Small intestine (tissue), 7 donors: Measurements from ENCODE around the gene IL3. TPM values are rescaled to one million over a fixed set of nuclear protein-coding genes. Genes with fewer than 3 reads are reported as not detected.

Experiments
- DNase-seq, 2 donors: peaks; one replicate each; pipeline versions ENCODE4 v3.0.0 to v3.0.0-alpha.2; 2013
- FAIRE-seq: peaks from 2 replicates; lab custom pipeline; 2012; peaks lifted over from hg19 to GRCh38; lab: Jason Lieb, UNC
- H3K27ac ChIP-seq, 3 donors: one replicate each; pipeline ENCODE4 v1.5.1; 2013; ENCODE audit warnings: low read length in 2 of 3, mild to moderate bottlenecking in 2 of 3, control low read depth in 1 of 3, inconsistent platforms in 1 of 3, low read depth in 1 of 3, moderate library complexity in 1 of 3
- H3K27me3 ChIP-seq, 3 donors: one replicate each; pipeline ENCODE4 v1.6.1; 2013; ENCODE audit warnings: low read length in 3 of 3, inconsistent platforms in 1 of 3; ENCODE audit not compliant: control insufficient read depth in 3 of 3, insufficient read depth in 3 of 3
- H3K36me3 ChIP-seq, 3 donors: one replicate each; pipeline ENCODE4 v1.6.1; 2013; ENCODE audit warnings: low read length in 3 of 3, inconsistent platforms in 1 of 3, low read depth in 1 of 3, mild to moderate bottlenecking in 1 of 3, moderate library complexity in 1 of 3; ENCODE audit not compliant: control insufficient read depth in 3 of 3, insufficient read depth in 2 of 3
- H3K4me1 ChIP-seq, 3 donors: one replicate each; pipeline ENCODE4 v1.6.1; 2013; ENCODE audit warnings: low read length in 2 of 3, inconsistent platforms in 1 of 3, low read depth in 1 of 3, mild to moderate bottlenecking in 1 of 3, moderate library complexity in 1 of 3; ENCODE audit not compliant: control insufficient read depth in 3 of 3, insufficient read depth in 2 of 3
- H3K4me3 ChIP-seq, 3 donors: one replicate each; pipeline ENCODE4 v1.5.1; 2013; ENCODE audit warnings: low read length in 3 of 3, control low read depth in 1 of 3, inconsistent platforms in 1 of 3, low read depth in 1 of 3, mild to moderate bottlenecking in 1 of 3, moderate library complexity in 1 of 3
- H3K9me3 ChIP-seq, 2 donors: one replicate each; pipeline ENCODE4 v1.6.1; 2013; ENCODE audit warnings: low read depth in 1 of 2, low read length in 1 of 2; ENCODE audit not compliant: control insufficient read depth in 2 of 2, insufficient read depth in 1 of 2
- WGBS, 3 donors: extraction: QIAGEN DNeasy Blood & Tissue Kit; methylation state at CpG; one replicate each; pipeline ENCODE4 v1.1.7; 2013; 5-methylcytosine and 5-hydroxymethylcytosine counted together
- polyA plus RNA-seq, 4 donors: library from polyadenylated mRNA; stranded (reverse) in 3 of 4; unstranded in 1 of 4; fragments of 200-250 nt in 3 of 4; fragments of 120-200 nt in 1 of 4; gene quantifications; one replicate each; pipeline versions ENCODE4 v1.2.1 to v1.2.3, GENCODE V29; 2013
- donor health status: healthy with polysubstance abuse.
- donor health status: control.
- donor health status: control.
- donor health status: Bipolar disorder and iron deficiency.
- donor health status: healthy.

The IL3 gene
- polyA plus RNA-seq, 4 donors: not detected

- Histone ChIP-seq H3K4me1 (peaks cover 0 to 4% (median 0%) of the 10 kb centered on the region in 3 donors), H3K27me3 (no peaks in the 10 kb centered on the region), H3K27ac (no peak overlapping the region), H3K36me3 (no peaks in the 10 kb centered on the region), H3K9me3 (no peaks in the 10 kb centered on the region), H3K4me3 (no peak overlapping the region)
- no peak for DNase-seq
- 67 to 90% (median 74%) methylated on average over 4 of the region's 4 CpGs for whole genome bisulfite sequencing, 3 donors
- FAIRE-seq: no peak
Measured at GRCh38 chr5:132083071-132083678, 22.7 kb downstream of the IL3 start.

- 77 to 94% (median 89%) methylated on average over 4 of the region's 4 CpGs for WGBS, 3 donors
- Histone ChIP-seq H3K36me3 (no peaks in the 10 kb centered on the region), H3K27ac (no peak overlapping the region), H3K4me1 (peaks cover 0 to 4% (median 0%) of the 10 kb centered on the region in 3 donors), H3K27me3 (no peaks in the 10 kb centered on the region), H3K4me3 (no peak overlapping the region), H3K9me3 (no peaks in the 10 kb centered on the region)
- FAIRE-seq (no peak), DNase-seq (no peak)
Measured at GRCh38 chr5:132085686-132086085, 25.2 kb downstream of the IL3 start.

GRCh38 chr5:132086277-132086794 is 25.9 kb downstream of the IL3 start:
- Histone ChIP-seq H3K36me3 (no peaks in the 10 kb centered on the region), H3K27me3 (no peaks in the 10 kb centered on the region), H3K27ac (peak overlapping the region in 1 of 3 donors; percentile 45), H3K4me3 (no peak overlapping the region), H3K4me1 (peaks cover 0 to 4% (median 0%) of the 10 kb centered on the region in 3 donors), H3K9me3 (no peaks in the 10 kb centered on the region)
- DNase-seq (peak in 1 of 2 donors; percentile 12), FAIRE-seq (no peak)
- WGBS, 3 donors: 29 to 44% (median 43%) methylated on average over 2 of the region's 2 CpGs

GRCh38 chr5:132087176-132087575 is 26.7 kb downstream of the IL3 start:
- WGBS, 3 donors: 90 to 93% (median 92%) methylated on average over 6 of the region's 6 CpGs
- FAIRE-seq: no peak
- Histone ChIP-seq H3K27ac (no peak overlapping the region), H3K27me3 (no peaks in the 10 kb centered on the region), H3K4me1 (peaks cover 0 to 4% (median 0%) of the 10 kb centered on the region in 3 donors), H3K4me3 (no peak overlapping the region), H3K36me3 (no peaks in the 10 kb centered on the region), H3K9me3 (no peaks in the 10 kb centered on the region)
- DNase-seq: no peak

GRCh38 chr5:132087661-132088060 is 27.2 kb downstream of the IL3 start:
- no peak for FAIRE-seq
- H3K4me3 ChIP-seq: no peak overlapping the region
- no peaks in the 10 kb centered on the region for H3K36me3 ChIP-seq
- no peaks in the 10 kb centered on the region for H3K9me3 ChIP-seq
- H3K27me3 ChIP-seq: no peaks in the 10 kb centered on the region
- DNase-seq: no peak
- H3K4me1 ChIP-seq: peaks cover 0 to 4% (median 0%) of the 10 kb centered on the region in 3 donors
- WGBS, 3 donors: 73 to 82% (median 82%) methylated on average over 8 of the region's 8 CpGs
- no peak overlapping the region for H3K27ac ChIP-seq

- no peak overlapping the region for H3K27ac ChIP-seq
- peaks cover 0 to 4% (median 0%) of the 10 kb centered on the region in 3 donors for H3K4me1 ChIP-seq
- 95 to 100% (median 100%) methylated on average over 1 of the region's 1 CpG for WGBS, 3 donors
- no peak for FAIRE-seq
- no peak for DNase-seq
- H3K27me3 ChIP-seq: no peaks in the 10 kb centered on the region
- H3K4me3 ChIP-seq: no peak overlapping the region
- no peaks in the 10 kb centered on the region for H3K36me3 ChIP-seq
- H3K9me3 ChIP-seq: no peaks in the 10 kb centered on the region
Measured at GRCh38 chr5:132089363-132089762, 28.9 kb downstream of the IL3 start.

- no peak for DNase-seq
- Histone ChIP-seq H3K27ac (no peak overlapping the region), H3K9me3 (no peaks in the 10 kb centered on the region), H3K27me3 (no peaks in the 10 kb centered on the region), H3K4me1 (peaks cover 0 to 6% (median 0%) of the 10 kb centered on the region in 3 donors), H3K36me3 (no peaks in the 10 kb centered on the region), H3K4me3 (no peak overlapping the region)
- FAIRE-seq: no peak
Measured at GRCh38 chr5:132090107-132090506, 29.7 kb downstream of the IL3 start.

GRCh38 chr5:132093271-132093670 is 32.8 kb downstream of the IL3 start:
- Histone ChIP-seq H3K27me3 (no peaks in the 10 kb centered on the region), H3K9me3 (no peaks in the 10 kb centered on the region), H3K4me1 (peaks cover 0 to 3% (median 0%) of the 10 kb centered on the region in 3 donors), H3K27ac (no peak overlapping the region), H3K36me3 (no peaks in the 10 kb centered on the region), H3K4me3 (no peak overlapping the region)
- DNase-seq (no peak), FAIRE-seq (no peak)
- WGBS, 3 donors: 33 to 58% (median 45%) methylated on average over 3 of the region's 3 CpGs
